Stimulated activated CD4-positive, alpha-beta T cell treated with anti-CD3 and anti-CD28 coated beads, Interleukin-2, amount 100 ng/mL, for 24 hours (primary cell): Measurements from ENCODE around the gene C17orf107.
"Not testable (repeated sequence)": the region's sequence is repeated elsewhere in the genome, so short reads cannot be mapped to it uniquely, and the experiment has no call there.

ENCODE experiments used
- DNase-seq, 2 donors: peaks; one replicate each; pipeline ENCODE4 v3.0.0-alpha.2; 2020

Gene C17orf107

DNA sequence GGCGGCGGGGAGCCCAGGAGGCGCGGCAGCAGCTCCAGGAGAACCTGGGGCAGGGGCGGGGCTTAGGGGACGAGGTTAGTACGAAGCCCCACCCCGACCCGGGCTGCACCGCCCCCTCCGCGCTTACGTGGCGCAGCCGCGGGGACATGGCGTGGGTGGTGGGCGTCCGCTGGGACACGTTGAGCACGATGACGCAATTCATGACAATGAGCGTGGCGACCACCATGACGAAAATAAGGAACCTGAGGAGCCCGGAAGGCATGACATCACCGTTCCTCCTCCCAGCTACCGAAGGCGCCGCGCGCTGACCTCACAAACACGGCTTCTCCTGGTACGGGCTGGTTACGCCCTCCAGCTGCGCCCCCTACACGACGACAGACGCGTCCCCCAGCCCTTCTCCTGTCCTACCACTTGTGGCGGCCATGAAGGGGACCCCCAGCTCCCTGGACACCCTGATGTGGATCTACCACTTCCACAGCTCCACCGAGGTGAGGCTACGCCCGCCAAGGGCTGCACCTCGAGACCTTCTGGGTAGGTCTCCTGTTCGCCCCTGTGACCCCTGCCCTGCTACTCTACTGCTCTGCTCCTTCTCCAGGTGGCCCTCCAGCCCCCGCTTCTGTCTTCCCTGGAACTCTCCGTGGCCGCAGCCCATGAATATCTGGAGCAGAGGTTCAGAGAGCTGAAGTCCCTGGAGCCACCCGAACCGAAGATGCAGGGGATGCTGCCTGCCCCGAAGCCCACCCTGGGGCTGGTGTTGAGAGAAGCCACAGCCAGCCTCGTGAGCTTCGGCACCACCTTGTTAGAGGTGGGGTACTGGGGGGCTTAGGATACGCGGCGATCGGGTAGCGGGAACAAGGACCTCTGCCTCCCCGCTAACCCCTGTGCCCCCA lies at the start of gene C17orf107:
TSS of gene C17orf107 (plus strand) at position 196 of the 890 bp plus-strand sequence. CDS start at position 423, 227 bp downstream.
- DNase-seq: peak; percentile 95 to 97

DNA sequence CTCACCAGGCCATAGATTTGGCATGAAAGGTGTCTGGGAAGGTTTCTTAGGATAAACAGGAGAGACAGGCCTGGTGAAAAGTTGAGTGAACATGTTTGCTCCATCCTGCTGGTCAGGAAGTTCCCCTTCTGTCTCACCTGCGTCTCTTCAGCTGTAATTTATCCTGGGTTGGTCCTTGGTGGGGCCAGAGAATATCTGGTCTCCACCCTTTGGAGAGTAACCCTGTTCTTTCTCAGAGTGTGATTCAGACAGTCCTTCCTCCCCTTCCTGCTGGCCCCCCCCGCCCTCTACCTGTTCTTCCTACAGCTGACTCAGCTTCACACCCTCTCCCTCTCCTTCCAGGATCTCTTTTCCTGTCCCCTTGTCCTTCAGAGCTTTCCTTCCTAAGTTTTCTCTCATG lies 49.1 kb upstream of the C17orf107 start:
- DNase-seq: no peak

- no peak for DNase-seq
Observed at GRCh38 chr17:4851084-4851483, 48.3 kb upstream of the C17orf107 start.

- DNase-seq: no peak
Observed at GRCh38 chr17:4852567-4853207, 46.6 kb upstream of the C17orf107 start.

- DNase-seq: no peak
Observed at GRCh38 chr17:4853208-4853671, 46.1 kb upstream of the C17orf107 start.

- DNase-seq: no peak
Observed at GRCh38 chr17:4854111-4854681, 45.1 kb upstream of the C17orf107 start.

- DNase-seq: no peak
Observed at GRCh38 chr17:4856271-4856936, 42.9 kb upstream of the C17orf107 start.

DNA sequence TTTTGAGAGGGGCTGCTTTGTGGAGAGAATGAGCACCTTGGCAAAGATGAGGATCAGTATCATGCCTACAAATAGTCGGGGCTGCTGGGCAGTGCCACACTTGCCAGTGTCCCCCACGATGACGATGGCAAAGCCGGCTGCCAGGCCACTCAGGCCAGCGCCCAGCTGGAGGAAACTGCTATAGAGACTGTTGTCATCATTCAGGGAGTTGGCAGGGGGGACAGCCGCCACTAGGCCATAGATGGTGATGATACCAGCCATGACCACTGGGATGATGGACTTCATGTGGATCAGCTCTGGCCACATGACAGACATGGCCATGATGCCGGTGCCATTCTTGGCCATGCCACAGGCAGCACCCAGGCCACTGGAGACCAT lies 42.4 kb upstream of the C17orf107 start:
- DNase-seq: no peak

GRCh38 chr17:4857347-4857746 lies 42.0 kb upstream of the C17orf107 start:
- DNase-seq: not testable (repeated sequence)

DNA sequence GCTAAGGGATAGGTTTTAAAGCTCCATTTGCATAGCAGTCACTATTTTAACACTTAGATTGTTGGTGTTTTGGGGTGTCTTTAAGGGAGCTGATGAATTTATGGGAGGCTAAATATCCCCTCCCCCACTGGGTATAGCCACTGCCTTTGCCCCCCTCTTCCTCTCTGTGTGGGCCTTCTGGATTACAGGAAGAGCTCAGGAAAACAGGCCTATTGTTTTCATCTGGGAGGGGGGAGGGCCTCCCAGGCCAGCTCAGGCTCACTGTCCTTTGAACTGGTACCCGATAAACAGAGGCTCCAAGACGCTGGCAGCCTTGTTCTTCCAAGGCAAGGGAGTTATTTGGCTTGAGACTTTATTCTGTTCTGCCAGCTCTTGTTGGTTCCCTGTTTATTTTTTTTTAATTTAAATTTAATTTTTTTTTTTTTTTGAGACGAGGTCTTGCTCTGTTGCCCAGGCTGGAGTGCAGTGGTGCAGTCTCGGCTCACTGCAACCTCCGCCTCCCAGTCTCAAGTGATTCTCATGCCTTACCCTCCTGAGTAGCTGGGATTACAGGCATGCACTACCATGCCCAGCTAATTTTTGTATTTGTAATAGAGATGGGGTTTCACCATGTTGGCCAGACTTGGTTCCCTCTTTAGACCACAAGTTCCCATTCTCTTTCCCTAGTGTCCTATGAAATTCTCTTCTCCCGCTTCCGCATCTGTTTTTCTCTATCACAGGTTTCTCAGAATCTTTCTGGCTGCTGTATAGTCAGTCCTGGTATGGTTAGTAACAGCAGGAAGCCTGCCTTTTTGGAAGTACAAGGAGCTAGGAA lies 41.1 kb upstream of the C17orf107 start:
- no peak for DNase-seq

- no peak for DNase-seq
Observed at GRCh38 chr17:4858882-4859260, 40.5 kb upstream of the C17orf107 start.

GRCh38 chr17:4859816-4860625 lies 39.3 kb upstream of the C17orf107 start:
- no peak for DNase-seq

DNA sequence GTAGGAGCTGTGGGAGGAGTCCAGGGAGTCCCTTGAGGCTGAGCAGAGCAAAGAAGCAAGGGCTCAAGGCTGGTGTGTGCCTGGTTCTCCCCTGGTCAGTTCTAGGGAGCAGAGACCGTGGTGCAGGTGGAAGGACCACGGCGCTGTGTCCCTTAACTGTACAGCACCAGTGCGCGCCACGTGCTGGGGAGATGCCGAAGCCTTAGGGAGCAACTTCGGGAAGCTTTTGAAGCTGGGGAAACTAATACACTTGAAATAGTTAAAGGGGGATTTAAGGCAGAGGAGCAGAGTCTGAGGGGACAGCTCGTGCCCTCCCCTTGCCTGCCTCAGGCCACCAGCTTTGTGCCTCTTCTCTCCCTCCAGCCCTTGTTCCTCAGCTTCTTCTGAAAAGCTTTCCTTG lies 38.7 kb upstream of the C17orf107 start:
- DNase-seq: no peak

DNA sequence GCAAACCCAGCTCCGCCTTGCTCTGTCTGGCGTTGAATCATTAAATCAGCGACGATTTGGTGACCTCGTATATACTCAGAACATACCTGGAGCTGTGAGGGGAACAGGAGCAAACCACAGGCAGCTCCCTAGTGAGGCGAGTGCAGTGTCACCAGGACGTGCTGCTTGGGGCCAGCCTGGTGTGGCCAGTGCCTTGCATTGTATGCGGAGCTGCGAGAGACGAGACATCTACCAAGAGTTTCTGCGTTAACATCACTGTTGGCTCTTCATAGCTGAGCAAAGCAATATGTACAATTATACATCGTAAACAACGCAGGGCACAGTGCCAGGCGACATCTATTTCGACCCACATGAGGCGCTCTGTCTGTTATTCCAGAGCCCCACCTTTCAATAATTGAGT lies 38.3 kb upstream of the C17orf107 start:
- DNase-seq: no peak

DNA sequence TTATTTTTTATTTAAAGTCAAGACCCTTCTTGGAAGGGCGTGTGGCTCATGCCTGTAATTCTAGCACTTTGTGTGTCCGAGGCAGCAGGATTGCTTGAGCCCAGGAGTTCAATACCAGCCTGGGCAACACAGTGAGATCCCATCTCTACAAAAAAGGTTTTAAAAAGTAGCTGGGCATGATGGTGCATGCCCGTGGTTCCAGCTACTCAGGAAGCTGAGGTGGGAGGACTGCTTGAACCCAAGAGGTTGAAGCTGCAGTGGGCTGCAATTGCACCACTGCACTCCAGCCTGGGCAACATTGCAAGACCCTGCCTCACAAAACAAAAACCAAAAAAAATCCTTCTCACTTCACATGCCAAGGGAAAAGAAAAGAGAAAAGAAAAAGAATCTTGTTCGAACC lies 36.6 kb upstream of the C17orf107 start:
- DNase-seq: no peak

GRCh38 chr17:4863321-4863720 lies 36.0 kb upstream of the C17orf107 start:
- no peak for DNase-seq

DNA sequence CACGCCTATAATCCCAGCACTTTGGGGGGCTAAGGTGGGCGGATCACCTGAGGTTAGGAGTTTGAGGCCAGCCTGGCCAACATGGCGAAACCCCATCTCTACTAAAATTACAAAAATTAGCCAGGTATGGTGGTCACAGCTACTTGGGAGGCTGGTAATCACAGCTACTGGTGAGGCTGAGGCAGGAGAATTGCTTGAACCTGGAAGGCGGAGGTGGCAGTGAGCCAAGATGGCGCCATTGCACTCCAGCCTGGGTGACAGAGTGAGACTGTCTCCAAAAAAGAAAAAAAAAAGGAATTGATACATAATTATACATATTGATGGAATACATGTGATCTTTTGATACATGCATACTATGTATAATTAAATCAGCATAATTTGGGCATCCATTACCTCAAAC lies 31.8 kb upstream of the C17orf107 start:
- DNase-seq: not testable (repeated sequence)

GRCh38 chr17:4869058-4869998 lies 30.0 kb upstream of the C17orf107 start:
- not testable (repeated sequence) for DNase-seq

- no peak for DNase-seq
Observed at GRCh38 chr17:4870855-4871254, 28.5 kb upstream of the C17orf107 start.

GRCh38 chr17:4872786-4873185 lies 26.6 kb upstream of the C17orf107 start:
- no peak for DNase-seq
